GOT3 (cell line): Measurements from ENCODE around the gene BCAS3.
"Not testable (repeated sequence)": the region's sequence is repeated elsewhere in the genome, so short reads cannot be mapped to it uniquely, and the experiment has no call there.

ENCODE experiments used
- DNase-seq: peaks from one replicate; lab custom pipeline; 2025; ENCODE audit warnings: mixed read lengths; lab: John Stamatoyannopoulos, UW

BCAS3 gene

GRCh38 chr17:61230972-61231820, 553.5 kb downstream of the BCAS3 start:
- no peak for DNase-seq

DNA sequence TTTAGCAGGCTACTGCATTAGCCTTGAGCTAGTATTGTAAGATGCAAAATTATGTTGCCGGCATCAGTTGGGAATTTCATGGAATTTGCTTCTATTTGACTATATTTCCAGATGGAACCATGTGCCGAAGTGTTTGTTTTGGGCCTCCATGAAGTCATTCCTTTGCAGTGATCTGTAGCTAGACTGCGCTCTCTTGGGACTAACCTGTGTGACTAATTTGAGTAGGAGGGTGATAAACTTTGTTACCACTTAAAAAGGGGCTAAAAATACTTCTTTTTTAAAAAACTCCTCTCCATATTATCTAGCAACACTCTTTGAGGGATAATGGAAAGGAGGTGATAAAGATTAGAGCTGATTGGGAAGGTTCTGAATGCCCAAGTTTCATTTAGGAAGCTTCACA, 555.2 kb downstream of the BCAS3 start:
- DNase-seq: no peak

DNA sequence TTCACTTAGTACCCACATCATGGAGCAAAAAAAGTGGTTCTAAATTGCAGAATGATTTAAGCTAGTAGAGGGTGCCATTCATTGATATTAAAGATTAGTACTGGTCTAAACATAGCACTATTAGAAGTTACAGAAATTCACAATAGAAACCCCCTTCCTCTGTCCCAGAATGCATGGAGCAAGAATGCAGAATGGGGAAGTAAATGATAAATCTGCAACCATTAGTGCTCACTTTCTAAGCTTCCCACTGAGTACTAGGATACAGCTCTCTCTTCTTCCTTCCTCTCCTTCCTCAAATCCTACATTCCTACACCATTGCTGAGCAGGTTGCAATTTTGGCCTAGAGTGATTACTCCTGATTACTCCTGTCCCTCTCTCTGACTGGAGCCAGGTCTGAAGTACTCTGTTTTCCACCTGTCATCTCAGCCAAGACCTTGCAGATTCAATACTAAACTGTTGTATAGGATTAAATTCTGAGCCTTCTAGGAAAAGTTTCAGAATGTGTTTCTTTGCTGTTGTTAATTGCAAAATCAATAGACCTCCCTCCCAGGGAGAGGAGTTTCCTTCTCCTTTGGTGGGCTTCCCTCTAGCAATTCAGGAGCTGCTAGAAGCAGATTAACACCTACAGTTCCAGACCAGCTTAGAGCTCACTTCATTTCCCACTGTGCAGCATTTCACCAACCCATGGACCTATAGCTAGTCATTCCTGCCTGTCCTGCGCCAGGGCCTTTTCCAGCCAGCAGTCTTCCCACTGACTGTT, 556.5 kb downstream of the BCAS3 start:
- no peak for DNase-seq

DNA sequence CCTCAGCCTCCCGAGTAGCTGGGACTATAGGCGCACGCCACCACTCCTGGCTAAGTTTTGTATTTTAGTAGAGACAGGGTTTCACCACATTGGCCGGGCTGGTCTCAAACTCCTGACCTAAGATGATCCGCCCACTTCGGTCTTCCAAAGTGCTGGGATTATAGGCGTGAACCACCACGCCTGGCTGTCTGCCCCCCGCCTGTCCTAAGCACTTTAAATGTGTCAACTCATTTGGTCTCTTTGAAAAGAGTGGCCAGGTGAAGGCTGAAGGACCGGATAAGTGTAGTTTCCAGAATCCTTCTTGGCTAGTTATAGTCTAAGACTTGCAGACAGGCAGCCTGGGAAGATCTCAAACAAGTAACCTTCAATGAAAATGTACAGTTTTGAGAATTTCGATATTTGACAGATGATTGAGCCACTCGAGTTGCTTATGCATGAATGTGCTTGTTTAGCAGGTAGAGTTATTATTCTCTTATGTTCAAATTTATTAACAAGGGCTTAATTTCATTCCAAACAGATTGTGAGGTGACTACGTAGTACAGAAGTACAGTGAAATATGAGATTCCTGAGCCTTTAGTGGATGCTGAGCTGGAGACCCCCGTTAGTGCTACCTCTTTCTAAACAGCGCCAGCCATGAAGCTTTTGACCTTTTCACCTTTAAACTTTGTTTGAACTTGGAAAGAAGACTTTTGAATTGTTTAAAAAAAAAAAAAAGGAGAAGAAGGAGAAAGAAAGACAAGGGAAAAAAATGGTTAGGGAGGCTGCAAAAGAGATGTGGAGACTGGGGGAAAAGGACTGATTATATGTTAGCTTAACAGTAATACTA, 557.6 kb downstream of the BCAS3 start:
- no peak for DNase-seq

DNA sequence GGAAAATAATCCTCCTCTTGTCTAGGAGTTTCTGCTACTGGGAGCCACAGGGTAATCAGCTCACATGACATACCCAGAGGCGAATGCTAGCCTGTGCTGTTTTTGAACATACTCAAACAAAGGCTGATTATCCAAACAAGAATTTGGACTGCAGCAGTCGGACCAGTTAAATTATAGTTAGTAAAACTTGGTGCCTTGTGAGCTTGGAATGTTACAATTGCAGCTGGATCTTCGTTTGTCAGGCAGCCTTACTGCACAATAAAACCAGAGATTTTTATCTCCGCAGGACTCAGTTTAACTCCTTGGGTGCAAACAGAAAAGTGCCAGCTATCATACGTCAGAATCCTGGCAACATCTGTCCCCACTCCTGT, 558.2 kb downstream of the BCAS3 start:
- DNase-seq: no peak

DNA sequence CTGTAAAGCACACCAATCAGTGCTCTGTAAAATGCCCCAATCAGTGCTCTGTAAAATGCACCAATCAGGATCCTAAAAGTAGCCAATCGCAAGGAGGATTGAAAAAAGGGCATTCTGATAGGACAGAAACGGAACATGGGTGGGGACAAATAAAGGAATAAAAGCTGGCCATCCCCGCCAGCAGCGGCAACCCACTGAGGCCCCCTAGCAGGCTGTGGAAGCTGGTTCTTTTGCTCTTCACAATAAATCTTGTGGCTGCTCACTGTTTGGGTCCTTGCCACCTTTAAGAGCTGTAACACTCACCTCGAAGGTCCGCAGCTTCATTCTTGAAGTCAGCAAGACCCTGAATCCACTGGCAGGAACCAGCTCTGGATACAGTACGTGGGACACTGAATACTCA, 559.6 kb downstream of the BCAS3 start:
- no peak for DNase-seq

GRCh38 chr17:61238455-61238933, 560.8 kb downstream of the BCAS3 start:
- DNase-seq: no peak

DNA sequence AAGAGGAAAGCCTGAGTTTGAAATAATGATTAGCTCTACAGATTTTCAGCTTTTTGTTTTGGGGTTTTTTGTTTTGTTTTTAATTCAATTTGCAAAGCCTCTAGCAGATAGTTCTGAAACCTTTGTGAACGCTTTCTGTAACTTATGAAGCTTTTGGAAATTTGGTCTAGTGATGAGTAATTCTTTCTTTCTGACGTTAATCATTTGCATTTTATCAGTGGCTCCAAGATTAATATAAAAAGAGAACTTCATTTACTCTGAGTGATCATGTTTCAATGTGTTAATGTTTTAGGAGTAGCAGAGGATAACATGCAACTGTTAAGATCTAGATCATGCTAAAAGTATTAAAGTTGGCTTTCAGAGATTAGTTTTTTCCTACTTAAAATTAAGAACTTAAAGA, 561.7 kb downstream of the BCAS3 start:
- DNase-seq: no peak

- no peak for DNase-seq
These were observed 562.3 kb downstream of the BCAS3 start for GRCh38 chr17:61239953-61240352.

GRCh38 chr17:61240851-61241468, 563.3 kb downstream of the BCAS3 start:
- DNase-seq: no peak

DNA sequence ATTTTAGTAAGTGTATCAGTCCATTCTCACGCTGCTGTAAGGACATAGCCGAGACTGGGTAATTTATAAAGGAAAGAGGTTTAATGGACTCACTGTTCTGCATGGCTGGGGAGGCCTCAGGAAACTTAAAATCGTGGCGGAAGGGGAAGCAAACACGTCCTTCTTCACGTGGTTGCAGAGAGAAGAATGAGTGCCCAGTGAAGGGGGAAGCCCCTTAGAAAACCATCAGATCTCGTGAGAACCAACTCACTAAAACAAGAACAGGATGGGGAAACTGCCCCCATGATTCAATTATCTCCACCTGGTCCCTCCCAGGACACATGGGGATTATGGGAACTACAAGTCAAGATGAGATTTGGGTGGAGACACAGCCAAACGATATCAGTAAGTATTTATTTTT, 567.3 kb downstream of the BCAS3 start:
- DNase-seq: not testable (repeated sequence)

- DNase-seq: no peak
These were observed 568.1 kb downstream of the BCAS3 start for GRCh38 chr17:61245706-61246135.

GRCh38 chr17:61247439-61247838, 569.8 kb downstream of the BCAS3 start:
- no peak for DNase-seq

DNA sequence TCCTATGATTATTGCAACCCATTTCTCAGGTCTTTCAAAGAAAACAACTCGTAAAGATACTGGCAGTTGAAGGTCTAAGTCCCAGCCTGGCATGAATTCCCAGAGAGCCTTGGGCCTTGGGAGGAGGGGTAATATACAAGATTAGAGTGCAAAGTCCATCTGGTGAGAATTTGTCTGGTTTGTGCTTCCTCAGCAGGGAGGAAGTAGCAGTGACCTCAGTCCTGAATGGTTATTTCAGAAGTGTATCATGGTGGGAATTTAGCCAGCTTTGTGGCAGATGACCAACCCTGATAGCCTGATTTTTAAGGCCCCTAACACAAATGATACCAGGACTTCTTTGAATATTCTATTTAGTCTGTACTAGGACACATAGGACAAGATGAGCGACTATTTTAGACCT, 570.7 kb downstream of the BCAS3 start:
- no peak for DNase-seq

GRCh38 chr17:61249649-61250299, 572.1 kb downstream of the BCAS3 start:
- no peak for DNase-seq

DNA sequence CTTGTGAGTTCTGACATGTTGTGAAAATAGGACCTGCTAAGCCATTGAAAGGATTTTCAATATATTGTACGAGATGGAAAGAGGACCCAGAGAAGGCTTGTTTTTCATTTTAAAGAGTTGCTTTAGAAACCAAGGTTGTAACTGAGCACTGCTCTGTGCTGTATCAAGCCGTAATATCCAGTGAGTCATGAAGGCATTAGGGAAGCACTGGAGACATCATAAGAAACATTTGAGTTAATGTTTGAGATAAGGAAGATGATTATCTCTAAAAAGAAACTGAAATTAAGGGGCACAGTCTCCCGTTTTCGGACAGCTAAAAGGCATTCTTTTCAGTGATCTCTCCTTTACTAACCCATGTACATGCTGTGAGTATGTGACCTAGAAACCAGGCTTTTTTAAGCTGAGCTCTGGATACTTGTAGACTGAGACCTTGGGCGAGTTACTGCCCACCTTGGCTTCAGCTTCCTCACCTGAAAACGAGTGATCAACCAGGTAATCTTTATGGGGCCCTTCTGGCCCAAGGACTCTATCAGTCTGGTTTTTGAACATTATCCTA, 572.8 kb downstream of the BCAS3 start:
- no peak for DNase-seq

DNA sequence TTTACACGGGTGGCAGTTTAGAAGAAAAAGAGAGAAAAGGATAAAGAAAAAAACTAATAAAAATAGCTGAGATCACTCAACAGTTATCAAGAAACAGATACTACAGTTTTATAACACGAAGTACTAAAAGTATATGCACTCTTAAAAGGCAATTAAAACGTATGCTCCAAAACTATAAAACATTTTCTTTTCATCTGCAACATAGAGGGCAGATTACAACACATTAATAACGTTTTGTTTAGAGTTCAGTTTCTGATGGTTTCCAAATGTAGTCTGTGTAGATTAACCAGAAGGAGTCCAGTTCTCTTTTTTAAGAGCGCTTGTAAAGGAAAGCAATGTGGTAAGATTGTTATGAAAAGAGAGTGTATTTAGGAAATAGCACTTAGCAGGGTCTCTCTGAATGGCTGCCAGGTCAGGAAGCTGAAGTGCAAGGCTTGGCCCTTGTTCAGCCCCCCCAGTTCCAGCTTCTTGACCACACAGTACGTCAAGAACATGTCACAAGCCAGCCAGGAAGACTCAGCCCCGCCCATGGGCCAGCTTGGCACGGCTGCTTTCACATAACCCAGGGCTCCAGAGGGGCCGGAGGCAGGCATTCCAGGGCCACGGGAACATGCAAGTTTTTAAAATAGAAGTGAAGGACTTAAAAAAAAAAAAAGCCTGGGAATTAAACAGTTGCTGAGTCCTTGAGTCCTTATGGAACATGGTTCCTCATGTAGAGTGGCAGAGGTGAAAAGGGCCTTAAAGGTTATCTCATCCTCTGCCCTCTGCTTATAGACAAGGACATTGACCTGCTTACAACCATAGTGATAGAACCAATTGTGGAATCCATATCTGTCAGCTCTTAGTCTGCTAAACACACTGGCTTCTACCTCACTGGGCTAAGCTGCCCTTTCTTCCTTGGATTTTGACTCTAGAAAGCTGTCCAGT, 574.6 kb downstream of the BCAS3 start:
- DNase-seq: peak; percentile 18

- no peak for DNase-seq
These were observed 575.7 kb downstream of the BCAS3 start for GRCh38 chr17:61253362-61253761.

- DNase-seq: no peak
These were observed 576.4 kb downstream of the BCAS3 start for GRCh38 chr17:61253937-61254574.
